H1 (cell line): ENCODE data around the gene TBC1D9B.

Source experiments
- CHD2 ChIP-seq: IDR thresholded peaks from 2 replicates; pipeline ENCODE4 v1.6.1; 2012; ENCODE audit warnings: low read length, improper control_type of control experiment
- EZH2 ChIP-seq: fragments of 200-600 bp; sonication (generic); IDR thresholded peaks from 2 replicates; pipeline ENCODE4 v1.7.1; 2012; ENCODE audit warnings: low read depth, mild to moderate bottlenecking, moderate library complexity, low read length, inconsistent platforms; ENCODE audit not compliant: severe bottlenecking
- POLR2A ChIP-seq, 2 experiments: IDR thresholded peaks; 1 replicate in 1 of 2; 2 replicates in 1 of 2; pipeline ENCODE4 v1.6.1; 2011; ENCODE audit warnings: low read depth in 2 of 2, low read length in 2 of 2, mild to moderate bottlenecking in 2 of 2; ENCODE audit errors: control extremely low read depth in 1 of 2
- TF ChIP-seq, protein P1 (sequence below), 3 experiments: IDR thresholded peaks; 1 replicate in 2 of 3; 2 replicates in 1 of 3; pipeline versions ENCODE4 v1.5.1 to v1.6.1; 2011; ENCODE audit warnings: low read length in 3 of 3, mild to moderate bottlenecking in 3 of 3, inconsistent platforms in 2 of 3, low read depth in 1 of 3, moderate library complexity in 1 of 3; ENCODE audit not compliant: insufficient read depth in 1 of 3; ENCODE audit errors: control extremely low read depth in 1 of 3

DNA sequence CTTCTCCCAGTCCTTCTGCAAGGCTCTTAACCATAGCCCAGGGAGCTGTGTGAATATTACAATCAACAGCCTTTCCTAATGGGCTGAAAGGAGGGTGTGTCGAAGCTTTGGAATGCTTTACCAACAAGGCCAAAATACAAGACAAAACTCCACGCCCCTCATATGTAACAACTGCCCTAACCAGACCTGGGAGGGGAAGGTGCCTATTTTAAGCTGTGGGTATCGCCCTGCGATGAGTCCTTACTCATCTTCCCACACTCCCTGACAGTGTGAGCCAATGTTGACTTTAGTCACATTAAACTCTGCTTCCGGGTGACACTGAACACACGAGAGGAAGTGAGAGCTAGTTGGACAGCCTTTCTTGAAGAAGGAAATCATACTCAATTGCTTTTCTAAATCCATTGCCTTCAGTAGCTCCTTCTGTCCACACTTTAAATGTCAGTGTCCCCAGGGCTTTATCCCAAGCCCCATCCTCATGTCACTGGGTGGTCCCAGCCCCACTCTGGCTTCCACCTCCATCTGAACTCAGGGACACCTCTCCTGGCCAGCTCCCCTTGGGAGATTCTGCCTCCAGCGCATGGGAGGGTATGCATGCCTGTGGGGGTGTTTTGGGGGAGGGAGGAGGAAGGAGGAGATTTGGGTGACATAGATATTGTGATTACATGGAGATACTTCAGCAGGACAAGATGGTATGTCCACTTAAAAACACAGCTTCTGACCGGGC is 6.5 kb upstream of the TBC1D9B start:
- no peak for TF ChIP-seq EZH2
- TF ChIP-seq, protein P1, sequence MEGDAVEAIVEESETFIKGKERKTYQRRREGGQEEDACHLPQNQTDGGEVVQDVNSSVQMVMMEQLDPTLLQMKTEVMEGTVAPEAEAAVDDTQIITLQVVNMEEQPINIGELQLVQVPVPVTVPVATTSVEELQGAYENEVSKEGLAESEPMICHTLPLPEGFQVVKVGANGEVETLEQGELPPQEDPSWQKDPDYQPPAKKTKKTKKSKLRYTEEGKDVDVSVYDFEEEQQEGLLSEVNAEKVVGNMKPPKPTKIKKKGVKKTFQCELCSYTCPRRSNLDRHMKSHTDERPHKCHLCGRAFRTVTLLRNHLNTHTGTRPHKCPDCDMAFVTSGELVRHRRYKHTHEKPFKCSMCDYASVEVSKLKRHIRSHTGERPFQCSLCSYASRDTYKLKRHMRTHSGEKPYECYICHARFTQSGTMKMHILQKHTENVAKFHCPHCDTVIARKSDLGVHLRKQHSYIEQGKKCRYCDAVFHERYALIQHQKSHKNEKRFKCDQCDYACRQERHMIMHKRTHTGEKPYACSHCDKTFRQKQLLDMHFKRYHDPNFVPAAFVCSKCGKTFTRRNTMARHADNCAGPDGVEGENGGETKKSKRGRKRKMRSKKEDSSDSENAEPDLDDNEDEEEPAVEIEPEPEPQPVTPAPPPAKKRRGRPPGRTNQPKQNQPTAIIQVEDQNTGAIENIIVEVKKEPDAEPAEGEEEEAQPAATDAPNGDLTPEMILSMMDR (IDR thresholded peaks at IDR 0.05; ENCODE audit: control extremely low read depth in 1 of 3, insufficient read depth in 1 of 3, low read depth in 1 of 3, low read length in 3 of 3) = no peak
- TF ChIP-seq CHD2 = no peak
- no peak for TF ChIP-seq POLR2A (IDR thresholded peaks at IDR 0.05; ENCODE audit: control extremely low read depth in 1 of 2, low read depth in 2 of 2, low read length in 2 of 2)
